Left ventricle myocardium inferior (tissue), 1 donor: ENCODE measurements around the gene SPATA1. TPM values are rescaled to one million over a fixed set of nuclear protein-coding genes. Genes with fewer than 3 reads are reported as not detected.

Experiments
- DNase-seq: peaks from one replicate; pipeline ENCODE4 v3.0.0-alpha.2; 2020
- H3K27ac ChIP-seq: fragments of 200-600 bp; replicated peaks from 2 replicates; pipeline ENCODE4 v1.8.0; 2021
- H3K27me3 ChIP-seq: fragments of 200-600 bp; 2 replicates; pipeline ENCODE4 v1.8.0; 2021; ENCODE audit warnings: low read depth
- H3K36me3 ChIP-seq: fragments of 200-600 bp; 2 replicates; pipeline ENCODE4 v1.8.0; 2021
- H3K4me1 ChIP-seq: fragments of 200-600 bp; 2 replicates; pipeline ENCODE4 v1.8.0; 2021
- H3K4me3 ChIP-seq: fragments of 200-600 bp; 2 replicates; pipeline ENCODE4 v1.8.0; 2021; ENCODE audit warnings: mild to moderate bottlenecking, moderate library complexity
- H3K9me3 ChIP-seq: fragments of 200-600 bp; replicated peaks from 2 replicates; pipeline ENCODE4 v1.8.0; 2021
- intact Hi-C: fragments of 100-400 bp; cut with micrococcal nuclease; formaldehyde crosslinking; loops from one replicate; pipeline ENCODE4 v1.11.0; 2022
- total RNA-seq: library from RNA; stranded (reverse); fragmentation: NEBNext Ultra II Directional; extraction: Animal tissue kit (Norgen Biotek cat#: 25700); gene quantifications from one replicate; pipeline ENCODE4 v1.2.1, GENCODE V29; 2021
- TF ChIP-seq, protein P1 (sequence below): fragments of 200-600 bp; IDR thresholded peaks from 2 replicates; pipeline ENCODE4 v1.8.0; 2021; ENCODE audit warnings: antibody characterized with exemption, mild to moderate bottlenecking, borderline replicate concordance
- donor health status: DM: no; HTN: yes; CAD: no; lungs with severe emphysema.

Gene SPATA1
- total RNA-seq, 1 donor from 2014 or later, result 0.66 TPM

DNA sequence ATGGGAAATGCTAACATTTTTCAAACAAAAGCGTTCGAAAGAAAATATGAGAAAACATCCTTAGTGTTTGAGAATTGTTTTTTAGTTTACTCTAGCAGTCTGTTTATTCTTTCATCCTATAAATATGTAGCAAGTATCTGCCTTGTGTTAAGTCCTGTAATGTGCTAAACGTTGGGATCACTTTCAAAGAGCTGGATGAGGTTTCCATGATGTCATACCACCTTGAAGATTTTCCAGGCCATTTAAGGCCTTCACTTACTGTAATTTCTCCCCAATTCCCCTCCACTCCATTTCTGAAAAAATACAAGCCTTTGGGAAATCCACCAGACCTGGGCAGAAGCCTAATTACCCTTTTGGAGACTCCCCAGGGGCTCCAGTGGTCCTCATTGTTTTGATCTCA is 92.2 kb downstream of the SPATA1 start:
- DNase-seq, result no peak
- Histone ChIP-seq H3K36me3 (no peaks in the 10 kb centered on the region), H3K4me3 (no peak overlapping the region), H3K27me3 (no peaks in the 10 kb centered on the region), H3K9me3 (peaks cover 17% of the 10 kb centered on the region), H3K4me1 (peaks cover 17% of the 10 kb centered on the region), H3K27ac (no peak overlapping the region)
- intact Hi-C loops, result no loop called here
- TF ChIP-seq, protein P1, sequence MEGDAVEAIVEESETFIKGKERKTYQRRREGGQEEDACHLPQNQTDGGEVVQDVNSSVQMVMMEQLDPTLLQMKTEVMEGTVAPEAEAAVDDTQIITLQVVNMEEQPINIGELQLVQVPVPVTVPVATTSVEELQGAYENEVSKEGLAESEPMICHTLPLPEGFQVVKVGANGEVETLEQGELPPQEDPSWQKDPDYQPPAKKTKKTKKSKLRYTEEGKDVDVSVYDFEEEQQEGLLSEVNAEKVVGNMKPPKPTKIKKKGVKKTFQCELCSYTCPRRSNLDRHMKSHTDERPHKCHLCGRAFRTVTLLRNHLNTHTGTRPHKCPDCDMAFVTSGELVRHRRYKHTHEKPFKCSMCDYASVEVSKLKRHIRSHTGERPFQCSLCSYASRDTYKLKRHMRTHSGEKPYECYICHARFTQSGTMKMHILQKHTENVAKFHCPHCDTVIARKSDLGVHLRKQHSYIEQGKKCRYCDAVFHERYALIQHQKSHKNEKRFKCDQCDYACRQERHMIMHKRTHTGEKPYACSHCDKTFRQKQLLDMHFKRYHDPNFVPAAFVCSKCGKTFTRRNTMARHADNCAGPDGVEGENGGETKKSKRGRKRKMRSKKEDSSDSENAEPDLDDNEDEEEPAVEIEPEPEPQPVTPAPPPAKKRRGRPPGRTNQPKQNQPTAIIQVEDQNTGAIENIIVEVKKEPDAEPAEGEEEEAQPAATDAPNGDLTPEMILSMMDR, result no peak

DNA sequence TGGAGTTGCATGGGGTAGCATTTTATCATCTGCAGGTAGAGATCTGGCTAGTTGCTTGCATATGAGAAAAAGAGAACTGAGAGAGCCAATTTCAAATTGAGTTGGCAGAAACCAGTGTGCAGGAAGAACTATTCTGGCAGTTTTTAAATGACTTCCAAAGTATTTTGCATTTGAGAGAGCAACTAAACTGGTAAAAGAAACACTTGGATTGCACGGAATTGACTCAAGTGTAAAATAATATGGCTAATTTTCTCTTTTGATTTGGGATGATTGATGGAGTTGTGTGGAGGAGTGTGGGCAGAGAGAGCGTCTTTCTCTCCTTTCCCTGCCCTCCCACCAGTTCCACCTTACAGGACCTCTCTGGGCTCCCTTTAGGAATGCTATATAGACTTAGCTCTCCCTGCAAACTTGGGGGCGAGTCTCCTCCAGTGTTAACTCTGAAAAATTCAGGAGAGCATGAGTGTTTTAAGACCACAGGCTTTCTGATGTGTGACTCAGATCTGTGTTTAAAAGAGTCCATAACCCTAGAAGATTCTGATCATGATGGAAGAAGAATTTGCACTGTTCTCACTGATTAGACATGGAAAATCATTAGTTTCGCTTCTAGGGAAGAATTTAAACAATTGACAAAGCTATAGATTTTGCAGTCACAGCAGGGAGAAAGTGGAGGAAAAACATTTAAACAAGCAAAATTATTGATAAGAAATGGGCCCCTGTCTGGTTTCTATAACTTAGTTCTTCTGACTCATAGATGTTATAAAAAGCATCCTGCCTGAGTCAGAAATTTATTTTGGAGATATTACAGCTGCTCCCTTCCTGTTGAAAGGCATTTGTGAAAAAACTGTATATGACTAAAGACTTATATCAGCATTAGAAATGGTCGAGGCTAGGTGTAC is 92.9 kb downstream of the SPATA1 start:
- Histone ChIP-seq H3K9me3 (peaks cover 10% of the 10 kb centered on the region), H3K36me3 (no peaks in the 10 kb centered on the region), H3K27me3 (no peaks in the 10 kb centered on the region), H3K27ac (no peak overlapping the region), H3K4me1 (peaks cover 24% of the 10 kb centered on the region), H3K4me3 (no peak overlapping the region)
- no peak for DNase-seq
- TF ChIP-seq, protein P1, result no peak
- intact Hi-C loops, result no loop called here

DNA sequence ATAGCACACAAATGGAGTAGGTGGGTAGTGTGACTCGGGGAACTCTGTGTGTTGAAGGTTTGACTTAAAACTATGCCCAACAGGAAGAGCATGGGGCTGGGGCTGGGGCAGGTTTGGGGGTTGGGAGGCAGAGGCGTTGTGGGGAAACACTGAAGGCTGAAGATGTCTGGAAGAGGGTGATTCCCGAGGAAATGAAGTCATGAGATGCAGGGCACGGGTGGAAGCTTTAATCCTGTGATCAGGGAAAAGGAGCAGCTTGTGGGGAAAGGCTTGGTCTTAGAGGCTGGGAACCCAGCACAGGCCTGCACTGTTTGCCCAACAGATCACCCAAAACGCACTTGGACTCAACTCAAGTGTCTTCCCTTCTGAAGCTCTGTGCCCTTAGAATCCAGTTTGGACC is 94.6 kb downstream of the SPATA1 start:
- no peaks in the 10 kb centered on the region for H3K36me3 ChIP-seq
- intact Hi-C loops, result loop anchor here (10.0 kb wide), 1 partner anchor 156 kb away; no protein-coding TSS in a partner anchor
- no peaks in the 10 kb centered on the region for H3K27me3 ChIP-seq
- H3K4me3 ChIP-seq, result no peak overlapping the region
- no peak overlapping the region for H3K27ac ChIP-seq
- H3K4me1 ChIP-seq, result peaks cover 32% of the 10 kb centered on the region
- no peak for DNase-seq
- H3K9me3 ChIP-seq, result peaks cover 11% of the 10 kb centered on the region
- TF ChIP-seq, protein P1, result no peak

GRCh38 chr1:84603223-84603622 is 97.0 kb downstream of the SPATA1 start:
- Histone ChIP-seq H3K27ac (peak overlapping the region; percentile 52), H3K9me3 (peaks cover 11% of the 10 kb centered on the region), H3K36me3 (no peaks in the 10 kb centered on the region), H3K27me3 (no peaks in the 10 kb centered on the region), H3K4me3 (peak overlapping the region; percentile 53), H3K4me1 (peaks cover 32% of the 10 kb centered on the region)
- intact Hi-C loops, result loop anchor here (10.0 kb wide), 1 partner anchor 158 kb away; no protein-coding TSS in a partner anchor
- DNase-seq, result no peak
- TF ChIP-seq, protein P1, result no peak

GRCh38 chr1:84603941-84604830 is 98.0 kb downstream of the SPATA1 start:
- peak overlapping the region; percentile 53 for H3K4me3 ChIP-seq
- intact Hi-C loops, result loop anchor here (10.0 kb wide), 1 partner anchor 159 kb away; no protein-coding TSS in a partner anchor
- peaks cover 30% of the 10 kb centered on the region for H3K4me1 ChIP-seq
- peak; percentile 23 for DNase-seq
- H3K9me3 ChIP-seq, result peaks cover 11% of the 10 kb centered on the region
- TF ChIP-seq, protein P1, result peak; percentile 67
- no peaks in the 10 kb centered on the region for H3K36me3 ChIP-seq
- H3K27me3 ChIP-seq, result no peaks in the 10 kb centered on the region
- H3K27ac ChIP-seq, result peak overlapping the region; percentile 52
